Neural cell (in vitro differentiated cells): ENCODE data around the gene CDH12. TPM values are rescaled to one million over a fixed set of nuclear protein-coding genes. Genes with fewer than 3 reads are reported as not detected.

Experiments
- H2AFZ ChIP-seq: fragments of 200-600, 300-800 bp; sonication (generic), shearing (Covaris generic); 2 replicates; pipeline ENCODE4 v1.6.0; 2014; ENCODE audit warnings: low read depth, mild to moderate bottlenecking, antibody characterized with exemption, low read length, moderate library complexity
- H3F3A ChIP-seq: fragments of 200-600 bp; shearing (Covaris generic); 2 replicates; pipeline ENCODE4 v1.6.1; 2016; ENCODE audit warnings: mild to moderate bottlenecking, moderate library complexity, mixed read lengths, antibody characterized with exemption, low read length; ENCODE audit not compliant: insufficient read depth, poor library complexity, severe bottlenecking
- H3K27ac ChIP-seq: fragments of 200-600, 300-800 bp; sonication (generic), shearing (Covaris generic); 2 replicates; pipeline ENCODE4 v1.5.1; 2014; ENCODE audit warnings: mild to moderate bottlenecking, low read length, moderate library complexity
- H3K27me3 ChIP-seq: fragments of 300-800, 200-600 bp; sonication (generic), shearing (Covaris generic); 2 replicates; pipeline ENCODE4 v1.6.0; 2014; ENCODE audit warnings: mild to moderate bottlenecking, low read depth, low read length, moderate library complexity; ENCODE audit not compliant: insufficient read depth
- H3K36me3 ChIP-seq: fragments of 300-800, 200-600 bp; sonication (generic), shearing (Covaris generic); 2 replicates; pipeline ENCODE4 v1.5.1; 2014; ENCODE audit warnings: mild to moderate bottlenecking, antibody characterized with exemption, low read length, moderate library complexity; ENCODE audit not compliant: insufficient read depth
- H3K4me2 ChIP-seq: fragments of 300-800, 200-600 bp; sonication (generic), shearing (Covaris generic); 2 replicates; pipeline ENCODE4 v1.6.0; 2014; ENCODE audit warnings: mild to moderate bottlenecking, low read length
- H3K4me3 ChIP-seq: fragments of 300-800, 200-600 bp; sonication (generic), shearing (Covaris generic); 2 replicates; pipeline ENCODE4 v1.5.1; 2014; ENCODE audit warnings: mild to moderate bottlenecking, low read length, moderate library complexity
- H3K79me2 ChIP-seq: fragments of 200-600 bp; shearing (Covaris generic); replicated peaks from 2 replicates; pipeline ENCODE4 v1.6.0; 2014; ENCODE audit warnings: mild to moderate bottlenecking, low read length, moderate library complexity; ENCODE audit not compliant: insufficient read depth
- H3K9ac ChIP-seq: fragments of 300-800, 200-600 bp; sonication (generic), shearing (Covaris generic); 2 replicates; pipeline ENCODE4 v1.6.1; 2016; ENCODE audit warnings: mild to moderate bottlenecking, low read length, mixed read lengths
- H3K9me2 ChIP-seq: fragments of 200-600 bp; shearing (Covaris generic); 2 replicates; pipeline ENCODE4 v1.6.1; 2016; ENCODE audit warnings: mild to moderate bottlenecking, low read length, mixed read lengths; ENCODE audit not compliant: insufficient read depth
- H3K9me3 ChIP-seq: fragments of 200-600, 300-800 bp; sonication (generic), shearing (Covaris generic); 2 replicates; pipeline ENCODE4 v1.6.1; 2016; ENCODE audit warnings: mild to moderate bottlenecking, mixed run types, low read length, moderate library complexity, mixed read lengths
- H4K20me1 ChIP-seq: fragments of 200-600 bp; shearing (Covaris generic); 2 replicates; pipeline ENCODE4 v1.6.1; 2016; ENCODE audit warnings: mild to moderate bottlenecking, mixed run types; ENCODE audit not compliant: insufficient read depth
- CTCF ChIP-seq: fragments of 450-650 bp; IDR thresholded peaks from 2 replicates; pipeline ENCODE4 v1.5.1; 2014; ENCODE audit warnings: antibody characterized with exemption, mild to moderate bottlenecking, moderate library complexity; ENCODE audit not compliant: poor library complexity, severe bottlenecking
- EP300 ChIP-seq: fragments of 450-650 bp; conservative IDR thresholded peaks from 2 replicates; pipeline ENCODE4 v1.6.1; 2014; ENCODE audit warnings: antibody characterized with exemption, mild to moderate bottlenecking, moderate library complexity; ENCODE audit not compliant: poor library complexity, severe bottlenecking
- EZH2 ChIP-seq: fragments of 200-600, 300-800 bp; shearing (Covaris generic), sonication (generic); IDR thresholded peaks from 2 replicates; pipeline ENCODE4 v1.6.1; 2014; ENCODE audit warnings: antibody characterized with exemption, low read length, borderline replicate concordance, mild to moderate bottlenecking; ENCODE audit not compliant: insufficient read depth, poor library complexity, severe bottlenecking
- MXI1 ChIP-seq: fragments of 450-650 bp; conservative IDR thresholded peaks from 2 replicates; pipeline ENCODE4 v1.6.1; 2014; ENCODE audit warnings: antibody characterized with exemption, mild to moderate bottlenecking; ENCODE audit not compliant: poor library complexity, severe bottlenecking
- POLR2AphosphoS5 ChIP-seq: IDR thresholded peaks from 2 replicates; pipeline ENCODE4 v1.6.1; 2012
- RAD21 ChIP-seq: fragments of 450-650 bp; conservative IDR thresholded peaks from 2 replicates; pipeline ENCODE4 v1.6.1; 2014; ENCODE audit warnings: antibody characterized with exemption, mild to moderate bottlenecking, moderate library complexity
- REST ChIP-seq: IDR thresholded peaks from 2 replicates; pipeline ENCODE4 v1.6.1; 2012; ENCODE audit warnings: borderline replicate concordance
- SMC3 ChIP-seq: fragments of 450-650 bp; conservative IDR thresholded peaks from 2 replicates; pipeline ENCODE4 v1.6.1; 2014; ENCODE audit warnings: antibody characterized with exemption, mild to moderate bottlenecking, moderate library complexity; ENCODE audit not compliant: poor library complexity
- TAF1 ChIP-seq: IDR thresholded peaks from 2 replicates; pipeline ENCODE4 v1.6.1; 2012; ENCODE audit warnings: low read depth
- polyA plus RNA-seq: library from polyadenylated mRNA; depleted of rRNA; stranded (reverse); fragments of >200 nt; gene quantifications from 2 replicates; pipeline ENCODE4 v1.2.3, GENCODE V29; 2014

The CDH12 gene
- polyA plus RNA-seq, 1 donor from 2014 or later = 2.1 TPM

GRCh38 chr5:21889581-21889980, 963.6 kb downstream of the CDH12 start:
- H3K9me2 ChIP-seq = no peaks in the 10 kb centered on the region
- H3F3A ChIP-seq = no peaks in the 10 kb centered on the region
- H3K4me3 ChIP-seq = no peak overlapping the region
- no peaks in the 10 kb centered on the region for H4K20me1 ChIP-seq
- H3K36me3 ChIP-seq = no peaks in the 10 kb centered on the region
- H3K27ac ChIP-seq = no peak overlapping the region
- H3K79me2 ChIP-seq = no peaks in the 10 kb centered on the region
- TF ChIP-seq RAD21 (no peak), EZH2 (no peak)
- H3K9me3 ChIP-seq = no peaks in the 10 kb centered on the region
- no peaks in the 10 kb centered on the region for H3K27me3 ChIP-seq
- H3K4me2 ChIP-seq = no peak overlapping the region
- H2AFZ ChIP-seq = no peak overlapping the region
- no peak overlapping the region for H3K9ac ChIP-seq

GRCh38 chr5:21882074-21882745, 970.9 kb downstream of the CDH12 start:
- H3K4me3 ChIP-seq = no peak overlapping the region
- H3K27ac ChIP-seq = no peak overlapping the region
- H3K9me2 ChIP-seq = no peaks in the 10 kb centered on the region
- H3K4me2 ChIP-seq = no peak overlapping the region
- no peaks in the 10 kb centered on the region for H3K9me3 ChIP-seq
- no peaks in the 10 kb centered on the region for H3K79me2 ChIP-seq
- H4K20me1 ChIP-seq = no peaks in the 10 kb centered on the region
- no peak for TF ChIP-seq CTCF
- TF ChIP-seq EP300 = no peak
- no peak for TF ChIP-seq POLR2AphosphoS5
- TF ChIP-seq RAD21 = no peak
- TF ChIP-seq REST = no peak
- no peak for TF ChIP-seq EZH2
- TF ChIP-seq MXI1 = no peak
- no peak for TF ChIP-seq TAF1
- H3K36me3 ChIP-seq = no peaks in the 10 kb centered on the region
- no peaks in the 10 kb centered on the region for H3K27me3 ChIP-seq
- H3K9ac ChIP-seq = no peak overlapping the region
- H2AFZ ChIP-seq = no peak overlapping the region
- H3F3A ChIP-seq = no peaks in the 10 kb centered on the region

- H4K20me1 ChIP-seq = no peaks in the 10 kb centered on the region
- H3F3A ChIP-seq = no peaks in the 10 kb centered on the region
- H3K4me2 ChIP-seq = no peak overlapping the region
- H3K27ac ChIP-seq = no peak overlapping the region
- H3K27me3 ChIP-seq = no peaks in the 10 kb centered on the region
- H3K9me2 ChIP-seq = no peaks in the 10 kb centered on the region
- no peak overlapping the region for H3K4me3 ChIP-seq
- TF ChIP-seq SMC3 = no peak
- TF ChIP-seq EP300 = no peak
- no peak for TF ChIP-seq MXI1
- TF ChIP-seq TAF1 = no peak
- no peak for TF ChIP-seq EZH2
- no peak for TF ChIP-seq POLR2AphosphoS5
- no peak for TF ChIP-seq CTCF
- no peak for TF ChIP-seq REST
- TF ChIP-seq RAD21 = no peak
- no peak overlapping the region for H2AFZ ChIP-seq
- H3K36me3 ChIP-seq = no peaks in the 10 kb centered on the region
- no peaks in the 10 kb centered on the region for H3K79me2 ChIP-seq
- H3K9ac ChIP-seq = no peak overlapping the region
- H3K9me3 ChIP-seq = no peaks in the 10 kb centered on the region
Measured at GRCh38 chr5:21880164-21880563, 973.0 kb downstream of the CDH12 start.
